ENCODE data around the gene PIK3CD.
A peak's percentile ranks its signal among the peaks of the same experiment; 100 is the strongest.

PIK3CD gene

DNA sequence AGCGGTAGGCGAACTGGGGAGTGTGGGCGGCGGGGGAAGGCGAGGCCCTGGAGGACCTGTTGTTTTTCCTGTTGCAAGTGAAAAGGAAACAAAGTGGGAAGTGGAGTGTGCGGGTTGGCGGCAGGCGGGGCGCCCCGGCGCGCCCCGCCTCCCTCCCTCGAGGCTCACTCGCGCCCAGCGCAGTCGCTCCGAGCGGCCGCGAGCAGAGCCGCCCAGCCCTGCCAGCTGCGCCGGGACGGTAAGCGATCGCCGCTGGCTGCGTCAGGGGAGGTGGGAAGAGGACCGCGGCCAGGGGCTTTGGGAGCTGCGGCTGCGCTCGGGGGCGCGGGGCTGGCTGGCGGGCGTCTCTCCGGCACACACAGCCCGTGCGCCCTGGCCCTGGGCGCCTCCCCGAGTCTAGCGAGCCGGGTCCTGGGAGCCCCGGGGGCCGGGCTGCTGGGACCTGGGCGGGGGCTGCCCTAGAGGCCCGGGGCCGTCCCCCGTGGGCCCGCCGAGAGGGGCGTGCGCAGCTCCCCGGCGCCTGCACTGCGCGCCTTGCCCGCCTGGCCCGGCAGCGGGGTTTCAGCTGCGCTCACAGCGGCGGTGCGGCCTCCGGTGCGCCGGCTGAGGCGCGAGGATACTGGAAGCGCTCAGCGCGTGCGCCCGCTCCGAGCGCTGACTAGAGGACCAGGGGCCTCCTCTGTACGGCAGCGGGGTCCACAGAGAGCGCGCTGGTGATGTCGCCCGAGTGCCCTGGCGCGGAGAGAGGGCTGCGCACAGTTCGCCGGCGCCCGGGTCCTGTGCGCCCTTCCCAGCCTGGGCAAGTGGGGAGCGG, at the start of gene PIK3CD:
TSS of gene PIK3CD (plus strand) at position 167 of the 814 bp plus-strand sequence. CDS start 58,725 bp downstream, outside the sequence.
- DNase-seq, result no peak

DNA sequence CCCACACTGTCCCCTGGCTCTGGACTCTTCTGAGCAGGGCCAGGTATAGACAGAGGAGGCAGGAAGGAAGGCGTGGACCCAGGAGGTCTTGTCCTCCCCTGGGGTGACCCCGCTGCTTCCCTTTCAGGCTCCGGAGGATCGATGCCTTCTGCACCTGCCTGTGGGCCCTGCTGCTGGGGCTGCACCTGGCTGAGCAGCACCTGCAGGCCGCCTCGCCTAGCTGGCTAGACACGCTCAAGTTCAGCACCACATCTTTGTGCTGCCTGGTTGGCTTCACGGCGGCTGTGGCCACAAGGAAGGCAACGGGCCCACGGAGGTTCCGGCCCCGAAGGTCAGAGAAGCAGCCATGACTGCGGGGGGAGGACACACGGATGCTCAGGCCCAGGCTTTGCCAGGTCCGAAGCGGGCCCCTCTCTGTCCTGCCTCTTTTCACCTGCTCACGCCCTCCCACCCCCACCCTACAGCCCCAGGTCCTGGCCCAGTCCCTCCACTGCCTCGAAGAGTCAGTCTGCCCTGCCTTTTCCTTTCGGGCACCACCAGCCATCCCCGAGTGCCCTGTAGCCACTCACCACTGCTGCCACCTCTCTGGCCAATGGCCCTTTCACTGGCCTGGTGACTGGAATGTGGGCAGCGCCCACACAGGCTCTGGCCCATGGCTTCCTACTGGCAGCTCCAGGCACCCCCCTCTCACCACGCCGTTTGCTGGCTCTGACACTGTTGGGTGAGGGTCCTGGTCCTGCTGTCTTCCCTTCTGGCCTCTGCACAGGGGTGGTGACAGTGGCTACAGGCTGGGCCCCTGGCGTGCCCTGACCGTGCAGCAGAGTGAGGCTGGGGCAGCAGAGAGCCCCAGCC, 49.4 kb upstream of the PIK3CD start:
- no peak for DNase-seq

DNA sequence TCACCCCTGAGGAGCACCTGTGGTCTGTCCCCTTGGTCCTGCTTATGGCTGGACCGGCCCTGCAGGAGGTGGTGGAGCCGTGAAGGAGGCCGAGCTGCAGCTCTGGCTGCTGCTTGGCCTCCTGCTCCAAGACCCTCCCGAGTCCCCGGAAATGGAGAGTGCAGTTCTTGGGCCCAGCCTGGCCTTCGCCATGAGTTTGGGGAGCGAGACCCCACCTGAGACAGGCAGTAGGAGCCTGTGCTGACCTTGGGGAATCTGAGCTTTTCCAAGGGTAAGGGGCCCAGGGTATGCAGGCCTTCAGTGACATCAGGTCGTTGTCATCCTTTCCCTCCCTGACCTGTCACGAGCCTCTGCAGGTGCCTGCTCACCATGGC, 48.8 kb upstream of the PIK3CD start:
- no peak for DNase-seq

DNA sequence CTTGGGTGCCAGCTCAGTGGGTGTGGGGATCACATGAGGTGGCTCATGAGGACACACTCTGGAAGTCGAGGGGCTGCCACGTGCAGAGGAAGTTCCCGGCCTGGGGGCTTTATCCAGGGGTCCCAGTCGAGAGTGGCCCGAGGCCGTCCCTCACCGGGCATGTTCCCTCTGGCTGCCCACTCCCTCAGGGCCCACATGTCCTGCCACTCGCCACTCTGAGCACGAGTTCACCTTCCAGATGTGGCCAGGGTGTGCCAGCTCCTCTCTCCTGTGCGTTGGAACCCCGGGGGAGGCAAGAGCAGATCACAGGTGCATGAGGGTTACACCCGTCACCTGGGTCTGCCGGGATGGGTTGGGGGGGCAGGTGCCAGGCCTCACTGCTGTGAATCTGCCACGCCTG, 48.2 kb upstream of the PIK3CD start:
- no peak for DNase-seq

DNA sequence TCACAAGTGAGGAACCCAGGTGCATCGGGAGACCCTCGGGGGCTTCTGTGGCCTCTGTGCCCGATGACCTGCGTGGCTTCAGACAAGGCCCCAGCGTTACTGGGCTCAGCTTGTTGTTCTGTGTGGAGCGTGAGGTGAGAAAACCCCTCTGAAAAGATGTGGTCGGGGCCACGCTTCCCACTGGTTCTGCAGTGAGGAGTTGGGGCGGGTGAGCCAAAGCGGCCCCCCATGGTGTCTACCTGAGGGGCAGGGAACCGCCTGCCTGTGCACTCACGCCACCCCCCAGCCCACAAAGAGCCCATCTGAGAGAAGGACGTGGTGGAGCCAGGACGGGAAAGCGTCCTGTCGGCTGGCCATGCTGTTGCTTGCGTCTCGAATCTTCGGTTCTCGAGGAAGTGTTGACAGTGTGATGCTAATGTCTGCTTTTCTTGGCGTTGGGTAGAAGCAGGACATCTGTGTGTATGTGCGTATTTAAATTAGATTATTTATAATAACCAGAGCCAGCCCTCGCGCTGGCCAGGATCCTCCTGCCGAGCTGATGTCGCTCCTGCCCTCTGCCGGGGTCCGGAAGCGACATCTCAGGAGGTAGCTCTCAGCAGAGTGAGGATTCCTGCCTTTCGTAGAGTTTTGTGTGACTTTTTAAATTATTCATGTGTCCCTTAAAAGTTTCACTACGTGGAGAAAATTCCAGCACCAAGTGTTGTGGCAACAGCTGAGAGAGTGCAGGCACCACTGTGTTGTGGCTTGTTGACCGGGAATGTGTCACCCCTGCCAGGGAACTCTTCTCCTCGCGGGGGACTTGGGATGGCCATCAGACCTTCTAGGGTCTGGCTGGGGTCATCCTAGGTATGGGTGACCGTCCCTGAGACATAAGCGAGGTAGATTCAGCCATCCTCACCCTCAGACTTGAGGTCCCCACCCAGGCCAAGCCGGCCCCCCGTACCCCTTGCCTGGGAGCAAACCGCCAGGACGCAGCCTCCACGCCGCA, 47.5 kb upstream of the PIK3CD start:
- DNase-seq, result no peak

DNA sequence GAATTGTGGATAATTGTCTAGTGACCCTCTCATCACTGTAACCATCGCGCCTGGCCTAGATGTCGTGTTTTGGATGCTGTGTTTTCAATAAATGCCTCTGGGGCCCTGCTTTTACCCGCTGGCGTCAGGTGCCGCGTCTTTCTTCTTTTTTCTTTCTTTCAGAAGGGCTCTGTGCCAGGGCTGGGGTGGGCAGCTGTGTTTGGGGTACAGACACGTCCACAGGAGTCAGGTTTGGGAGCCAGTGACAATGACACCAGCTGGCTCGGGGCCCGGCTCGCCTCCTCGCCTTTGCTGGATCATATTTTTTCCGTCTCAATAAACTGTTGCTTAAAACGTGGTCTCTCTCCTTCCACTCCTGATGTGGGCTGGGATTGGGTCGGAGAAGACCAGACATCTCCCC, 46.7 kb upstream of the PIK3CD start:
- no peak for DNase-seq

DNA sequence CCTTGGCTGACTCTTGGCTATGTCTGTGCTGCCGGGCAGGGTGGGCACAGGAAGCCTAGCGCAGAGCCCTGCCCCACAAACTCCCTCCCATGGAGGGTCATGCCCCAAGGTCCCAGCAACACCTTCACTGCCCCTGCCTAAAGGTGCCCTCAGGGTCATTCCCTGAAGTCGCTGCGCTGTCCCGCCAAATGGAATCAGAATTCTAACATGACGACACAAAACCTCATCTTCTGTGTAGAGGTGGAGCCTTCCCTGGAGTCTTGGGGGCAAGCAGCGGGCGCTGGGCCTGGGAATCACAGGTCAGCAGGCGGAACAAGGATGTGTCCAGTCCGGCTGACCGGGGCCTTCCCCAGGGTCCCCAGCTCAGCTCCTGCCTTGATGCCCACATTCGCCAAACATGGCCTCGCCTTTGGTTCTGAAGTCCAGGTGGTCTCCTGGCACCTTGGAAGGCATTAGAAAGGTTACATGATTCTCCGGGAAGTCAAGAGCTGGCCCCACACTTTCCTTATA, 45.5 kb upstream of the PIK3CD start:
- DNase-seq, result no peak

DNA sequence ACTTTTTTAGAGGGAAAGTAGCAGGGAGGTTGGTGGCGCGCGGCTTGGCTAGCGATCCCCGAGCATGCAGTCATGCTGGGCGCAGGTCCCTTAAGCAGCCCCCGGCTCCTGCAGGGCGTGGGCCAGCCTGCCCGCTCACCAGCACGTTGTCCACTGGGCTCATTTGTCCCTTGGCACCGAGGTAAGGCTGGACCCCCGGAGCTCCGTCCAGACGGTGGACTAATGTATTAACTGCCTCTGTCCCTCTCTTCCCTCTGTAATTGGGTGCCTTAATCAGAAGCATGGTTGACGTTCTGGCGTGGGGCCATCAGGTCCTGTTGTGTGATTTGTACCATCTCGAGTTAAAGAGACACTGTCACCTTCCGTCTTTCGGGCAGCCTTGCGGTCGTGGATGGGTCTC, 45.1 kb upstream of the PIK3CD start:
- no peak for DNase-seq

DNA sequence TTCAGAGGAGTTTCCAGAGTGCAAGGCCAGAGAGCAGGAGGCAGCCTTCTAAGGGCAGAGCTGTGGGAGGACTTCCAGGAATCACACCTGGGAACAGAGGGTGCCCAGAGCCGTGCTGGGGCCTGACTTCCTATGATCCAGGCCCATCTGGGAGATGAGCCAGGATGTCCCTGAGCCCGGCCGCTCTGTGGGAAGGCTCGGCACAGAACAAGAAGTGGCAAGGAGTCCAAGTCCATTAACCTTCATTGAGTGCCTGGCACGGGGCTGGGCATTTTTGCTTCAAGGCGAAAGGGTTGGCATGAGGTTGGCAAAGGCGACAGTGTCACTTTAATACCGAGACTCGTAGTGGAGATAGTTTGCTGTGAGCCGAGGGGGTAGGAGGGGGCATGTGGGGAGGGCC, 44.6 kb upstream of the PIK3CD start:
- no peak for DNase-seq

DNA sequence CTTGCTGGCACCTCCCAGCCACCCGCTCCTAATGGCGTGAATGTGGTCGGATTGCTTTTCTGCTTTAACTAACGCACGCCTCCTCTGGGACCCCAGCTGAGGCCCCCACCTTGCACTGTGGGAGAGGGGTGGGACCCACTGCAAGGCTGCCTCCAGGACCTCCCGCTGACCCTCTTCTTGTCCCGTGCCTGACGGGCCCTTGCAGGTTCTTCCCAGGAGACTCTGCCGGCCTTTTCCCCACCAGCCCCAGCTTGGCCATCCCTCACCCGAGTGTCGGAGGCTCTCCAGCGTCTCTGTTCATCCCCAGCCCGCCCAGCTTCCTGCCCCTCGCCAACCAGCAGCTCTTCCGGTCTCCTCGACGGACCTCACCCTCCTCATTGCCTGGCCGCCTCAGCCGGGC, 44.2 kb upstream of the PIK3CD start:
- DNase-seq, result no peak

DNA sequence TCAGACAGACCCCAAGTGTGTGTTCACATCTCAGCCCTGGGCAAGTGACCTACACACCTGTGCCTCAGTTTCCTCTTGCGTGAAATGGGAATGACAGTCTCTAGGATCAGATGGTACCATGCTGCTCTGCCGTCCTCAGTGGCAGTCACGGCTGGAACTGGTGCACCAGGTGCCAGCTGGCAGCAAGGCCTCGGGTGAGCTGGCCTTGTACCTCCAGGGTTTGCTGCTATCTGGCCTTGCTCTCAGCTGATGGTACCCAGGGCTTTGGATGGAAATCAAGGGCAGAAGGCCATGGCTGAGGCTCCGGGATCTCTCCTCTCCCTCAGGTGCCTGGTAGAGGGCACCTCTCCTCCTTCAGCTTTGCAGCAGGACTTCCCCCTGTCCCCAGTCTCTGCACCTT, 41.5 kb upstream of the PIK3CD start:
- no peak for DNase-seq

DNA sequence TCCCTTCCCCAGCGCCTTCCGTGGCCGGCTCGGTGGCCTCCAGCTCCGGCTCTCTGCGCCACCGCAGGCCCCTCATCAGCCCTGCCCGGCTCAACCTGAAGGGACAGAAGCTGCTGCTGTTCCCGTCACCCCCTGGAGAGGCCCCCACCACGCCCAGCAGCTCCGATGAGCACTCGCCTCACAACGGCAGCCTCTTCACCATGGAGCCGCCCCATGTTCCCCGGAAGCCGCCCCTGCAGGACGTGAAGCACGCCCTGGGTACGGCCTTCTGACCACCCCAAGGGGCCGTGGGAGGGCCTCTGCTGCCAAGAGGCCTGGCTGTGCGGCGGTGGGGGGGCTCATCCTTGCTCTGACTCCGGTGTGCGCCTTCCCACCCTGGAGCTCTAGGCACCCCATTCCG, 41.0 kb upstream of the PIK3CD start:
- no peak for DNase-seq

DNA sequence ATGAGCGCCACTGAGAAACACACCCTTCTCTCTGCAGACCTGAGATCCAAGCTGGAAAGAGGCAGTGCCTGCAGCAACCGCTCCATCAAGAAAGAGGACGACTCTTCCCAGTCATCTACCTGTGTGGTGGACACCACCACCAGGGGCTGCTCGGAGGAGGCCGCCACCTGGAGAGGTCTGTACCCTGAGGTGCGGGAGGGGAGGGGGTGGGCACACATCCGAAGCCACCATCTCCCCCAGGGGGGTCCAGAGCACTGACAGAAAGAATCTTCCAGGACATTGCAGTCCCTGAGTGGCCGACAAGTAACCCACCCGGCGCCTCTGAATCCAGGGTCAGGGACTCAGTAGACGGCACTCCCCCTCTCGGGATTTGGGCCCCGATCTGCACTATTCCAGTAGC, 39.8 kb upstream of the PIK3CD start:
- no peak for DNase-seq

DNA sequence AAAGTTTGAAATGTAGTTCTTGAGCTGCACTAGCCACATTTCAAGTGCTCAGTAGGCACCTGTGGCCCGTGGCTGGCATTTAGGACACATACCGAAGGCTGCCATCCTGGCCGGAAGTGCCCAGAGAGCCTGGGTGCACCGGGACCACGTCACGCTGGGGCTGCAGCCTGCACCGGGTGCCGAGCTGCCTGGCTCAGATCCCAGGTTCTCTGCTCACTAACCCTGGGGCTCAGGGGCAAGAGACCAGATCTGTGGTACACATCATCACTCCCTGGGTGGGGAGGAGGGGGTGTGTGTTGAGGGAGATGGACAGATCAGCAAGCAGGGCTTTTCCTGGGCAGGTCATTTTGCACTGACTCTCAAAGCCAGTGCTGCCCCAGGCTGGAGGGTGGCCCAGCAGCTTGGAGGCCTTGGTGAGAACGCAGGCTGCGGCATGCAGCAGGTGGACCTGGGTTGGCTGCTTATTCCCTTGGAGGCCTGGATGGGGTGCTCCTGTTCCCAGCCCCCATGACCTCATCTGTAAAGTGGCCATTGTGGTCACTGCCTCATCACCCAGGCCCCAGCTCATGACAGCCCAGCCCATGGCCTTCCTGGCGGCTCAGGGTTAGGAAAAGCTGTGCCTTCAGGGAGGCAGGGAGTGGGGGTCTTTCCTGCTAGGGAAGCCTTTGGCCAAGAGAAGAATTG, 39.2 kb upstream of the PIK3CD start:
- DNase-seq, result no peak

DNA sequence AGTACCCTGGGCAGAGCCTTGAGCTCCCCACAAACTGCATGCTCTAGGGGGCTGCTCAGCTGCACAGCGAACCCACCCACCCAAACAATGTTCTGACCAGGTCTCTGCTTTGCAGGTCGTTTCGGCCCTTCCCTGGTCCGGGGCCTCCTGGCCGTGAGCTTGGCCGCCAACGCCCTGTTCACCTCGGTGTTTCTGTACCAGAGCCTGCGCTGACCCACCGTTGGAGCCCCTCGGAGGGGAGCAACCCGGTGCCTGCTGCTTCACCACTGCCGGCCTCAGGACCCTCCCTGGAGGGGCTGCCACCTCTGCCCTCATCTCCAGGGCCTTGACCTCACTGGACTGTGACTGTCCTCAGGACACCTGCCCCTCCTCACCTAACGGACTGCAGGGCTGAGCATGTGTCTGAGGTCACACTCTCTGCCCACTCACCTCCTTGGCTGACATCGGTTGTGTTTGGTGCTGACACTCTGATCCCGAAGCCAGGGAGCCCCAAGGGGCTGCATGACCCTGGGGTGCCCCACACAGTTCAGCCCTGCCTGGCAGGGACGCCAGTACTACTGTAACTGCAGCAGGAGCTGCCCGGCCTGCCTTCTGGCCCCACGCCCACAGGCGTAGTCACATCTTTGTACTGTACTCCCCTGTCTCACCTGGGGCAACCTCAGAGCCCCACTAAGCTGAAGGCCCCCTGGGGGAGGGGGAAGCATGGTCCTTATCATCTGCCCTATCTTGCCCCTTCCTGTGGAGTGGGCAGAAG, 38.5 kb upstream of the PIK3CD start:
- no peak for DNase-seq

DNA sequence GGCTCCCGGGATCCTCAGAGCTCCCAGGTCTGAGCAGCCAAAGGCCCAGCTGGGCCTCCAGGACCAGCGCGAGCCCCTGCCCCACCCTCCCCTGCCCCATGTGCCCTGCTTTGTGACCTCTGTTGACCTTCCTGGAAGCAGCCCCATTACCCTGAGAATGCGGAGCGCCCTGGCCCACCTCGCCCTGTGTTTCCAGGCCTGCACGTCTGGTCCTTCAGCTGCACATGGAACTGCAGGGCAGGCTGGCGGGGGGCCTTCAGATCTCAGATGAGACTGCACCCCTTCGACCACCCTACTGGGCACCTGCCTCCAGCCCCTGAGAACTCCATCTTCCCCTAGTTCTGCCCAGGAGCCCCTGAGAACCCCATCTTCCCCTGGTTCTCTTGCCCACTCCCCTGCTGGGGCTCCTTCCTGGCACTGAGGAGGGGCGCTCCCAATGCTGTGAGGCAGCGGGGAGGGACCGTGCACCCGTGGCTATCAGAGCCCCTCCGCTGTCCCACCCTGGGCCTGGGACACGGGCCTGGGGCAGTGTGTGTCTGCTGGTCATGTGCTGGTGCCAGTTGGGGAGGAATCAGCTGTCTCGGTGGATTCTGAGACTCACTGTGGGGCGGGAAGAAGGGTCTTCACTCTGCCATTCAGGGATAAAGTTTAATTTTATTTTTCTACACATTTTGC, 37.8 kb upstream of the PIK3CD start:
- DNase-seq, result no peak

DNA sequence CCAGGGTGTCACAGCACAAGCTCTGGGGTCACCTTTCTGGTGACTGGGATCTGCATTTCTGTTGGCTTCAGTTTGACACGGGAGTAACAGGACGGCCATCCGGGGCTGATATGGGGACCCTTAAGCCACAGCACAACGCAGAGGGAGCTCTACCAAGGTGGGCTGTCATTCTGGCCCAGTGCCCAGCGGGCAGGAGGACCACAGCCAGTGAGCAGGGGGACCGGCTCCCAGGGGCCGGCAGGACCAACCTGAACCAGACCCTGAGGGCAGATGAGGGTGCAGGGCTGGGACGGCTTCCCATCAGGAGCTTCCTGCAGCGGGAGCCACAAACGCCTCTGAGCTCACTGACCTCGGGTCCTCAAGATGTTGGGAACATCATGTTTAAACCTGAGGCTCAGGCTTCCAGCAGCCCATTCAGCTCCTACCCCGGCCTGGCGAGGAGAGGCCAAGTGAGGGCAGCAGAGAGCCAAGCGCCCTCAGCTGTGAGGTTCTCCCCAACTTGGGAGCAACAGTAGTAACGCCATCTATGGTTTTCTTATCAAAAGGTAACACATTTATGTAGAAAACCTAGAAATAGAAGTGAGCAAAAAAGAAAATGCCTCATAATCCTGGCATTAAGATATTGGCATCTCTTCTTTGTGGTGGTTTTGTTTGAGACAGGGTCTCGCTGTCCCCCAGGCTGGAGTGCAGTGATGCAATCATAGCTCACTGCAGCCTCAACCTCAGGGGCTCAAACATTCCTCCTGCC, 36.0 kb upstream of the PIK3CD start:
- DNase-seq, result peak; percentile 45

DNA sequence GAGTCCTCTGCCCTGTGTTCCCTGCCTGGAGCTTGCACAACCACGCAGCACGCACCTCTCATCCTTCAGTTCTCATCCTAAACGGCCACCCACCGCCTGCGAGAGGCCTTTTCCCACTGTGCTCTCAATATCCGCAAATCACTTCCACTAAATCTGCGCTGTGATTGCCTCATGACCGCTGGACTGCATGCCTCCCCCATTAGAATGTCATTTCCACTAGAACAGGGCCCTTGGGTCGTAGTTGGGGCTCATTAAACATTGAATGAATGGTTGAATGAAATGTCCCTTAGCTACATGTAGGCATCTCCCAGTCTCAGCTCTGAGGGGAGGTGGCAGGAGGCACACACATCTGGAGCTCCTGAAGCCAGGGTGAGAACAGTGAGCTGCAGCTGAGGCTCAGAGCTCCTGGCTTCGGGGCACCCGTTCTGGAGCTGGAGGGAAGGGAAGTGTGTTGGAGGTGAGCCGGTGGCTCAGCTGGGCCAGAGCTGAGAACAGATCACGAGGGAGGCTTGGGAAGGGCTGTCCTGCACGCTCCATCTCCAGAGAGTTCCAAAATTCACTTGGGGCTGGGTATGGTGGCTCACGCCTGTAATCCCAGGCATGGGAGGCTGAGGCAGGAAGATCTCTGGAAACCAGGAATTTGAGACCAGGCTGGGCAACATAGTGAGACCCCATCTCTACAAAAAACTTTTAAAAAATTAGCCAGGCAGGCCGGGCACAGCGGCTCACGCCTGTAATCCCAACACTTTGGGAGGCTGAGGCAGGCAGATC, 32.4 kb upstream of the PIK3CD start:
- no peak for DNase-seq

DNA sequence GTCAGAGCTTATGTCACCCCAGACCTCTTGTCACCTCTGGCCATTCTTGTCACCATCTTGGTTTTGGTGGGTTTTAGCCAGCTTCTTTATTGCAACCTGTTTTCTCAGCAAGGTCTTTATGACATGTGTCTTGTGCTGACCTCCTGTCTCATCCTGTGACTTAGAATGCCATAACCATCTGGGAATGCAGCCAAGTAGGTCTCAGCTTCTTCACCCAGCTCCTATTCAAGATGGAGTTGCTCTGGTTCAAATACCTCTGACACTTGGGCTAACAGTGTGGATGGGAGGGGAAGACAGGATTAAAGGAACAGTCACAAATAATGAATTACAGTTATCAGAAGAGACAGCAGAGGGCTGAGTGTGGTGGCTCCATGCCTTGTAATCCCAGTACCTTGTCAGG, 30.5 kb upstream of the PIK3CD start:
- DNase-seq, result no peak

All from CD4-positive, alpha-beta T cell treated with Interferon gamma for 1 hour (primary cell).